Measurements from ENCODE around the gene CLDN18.

Gene CLDN18

DNA sequence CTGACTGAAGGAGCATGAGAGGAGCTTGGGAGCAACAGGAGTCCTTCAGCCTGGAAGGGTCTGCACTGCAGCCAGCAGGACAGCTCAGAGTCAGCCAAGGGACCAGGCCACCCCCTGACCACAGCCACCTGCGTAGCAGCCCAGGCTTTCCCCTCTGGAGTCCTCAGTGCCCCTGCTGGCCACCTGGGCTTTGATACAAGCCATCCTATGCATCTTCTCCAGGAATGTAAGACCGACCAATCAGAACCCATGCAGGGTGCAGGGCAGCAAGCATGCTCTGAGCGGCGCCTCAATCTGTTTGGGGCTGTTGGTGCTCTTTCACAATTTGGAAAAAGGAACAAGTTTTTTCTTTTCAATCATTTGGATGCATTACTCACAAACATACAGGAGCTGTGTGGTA lies 53.5 kb downstream of the CLDN18 start:
- no peaks in the 10 kb centered on the region for H3K9me3 ChIP-seq (ENCODE audit: insufficient read depth, low read length)
- H3K4me3 ChIP-seq (ENCODE audit: insufficient read length, low read depth), result no peak overlapping the region
- no peak for TF ChIP-seq SUZ12 (IDR thresholded peaks at IDR 0.05; ENCODE audit: extremely low read depth, insufficient read depth, insufficient read length)
- TF ChIP-seq YY1 (IDR thresholded peaks at IDR 0.05; ENCODE audit: insufficient read depth, insufficient read length), result no peak
- TF ChIP-seq ZNF274 (IDR thresholded peaks at IDR 0.05; ENCODE audit: low read depth, low read length), result no peak
- H3K36me3 ChIP-seq (ENCODE audit: insufficient read depth, insufficient read length, low read length), result peaks cover 82% of the 10 kb centered on the region
- no peaks in the 10 kb centered on the region for H3K27me3 ChIP-seq (ENCODE audit: insufficient read depth, insufficient read length)
- no peaks in the 10 kb centered on the region for H3K4me1 ChIP-seq (ENCODE audit: insufficient read depth, insufficient read length)
- H3K9ac ChIP-seq (ENCODE audit: insufficient read length, low read depth), result no peak overlapping the region
- DNase-seq (ENCODE audit: low read depth, low spot score), result no peak

DNA sequence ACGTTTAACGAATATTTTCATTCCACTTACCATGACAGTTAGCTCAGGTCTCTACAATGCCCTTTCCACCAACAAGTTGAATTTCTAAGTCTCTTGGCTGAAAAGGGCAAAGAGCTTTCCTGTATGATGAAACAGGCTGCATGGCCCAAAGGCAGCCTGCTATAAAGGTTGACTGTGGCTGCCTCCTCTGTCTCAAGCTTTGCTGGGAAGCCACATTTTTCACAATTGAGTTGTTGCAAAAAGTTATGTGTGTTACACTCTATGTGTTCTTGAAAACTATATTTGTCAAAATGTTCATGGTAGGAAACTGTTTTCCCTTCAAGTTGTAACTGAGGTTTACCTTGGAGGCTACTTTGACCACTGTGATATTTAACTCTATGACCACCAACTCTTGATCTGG lies 56.0 kb downstream of the CLDN18 start:
- H3K4me3 ChIP-seq (ENCODE audit: insufficient read length, low read depth), result no peak overlapping the region
- H3K9me3 ChIP-seq (ENCODE audit: insufficient read depth, low read length), result no peaks in the 10 kb centered on the region
- no peak for DNase-seq (ENCODE audit: low read depth, low spot score)
- H3K36me3 ChIP-seq (ENCODE audit: insufficient read depth, insufficient read length, low read length), result peaks cover 93% of the 10 kb centered on the region
- no peaks in the 10 kb centered on the region for H3K4me1 ChIP-seq (ENCODE audit: insufficient read depth, insufficient read length)
- no peaks in the 10 kb centered on the region for H3K27me3 ChIP-seq (ENCODE audit: insufficient read depth, insufficient read length)
- no peak overlapping the region for H3K9ac ChIP-seq (ENCODE audit: insufficient read length, low read depth)
- TF ChIP-seq YY1 (IDR thresholded peaks at IDR 0.05; ENCODE audit: insufficient read depth, insufficient read length) (no peak), SUZ12 (IDR thresholded peaks at IDR 0.05; ENCODE audit: extremely low read depth, insufficient read depth, insufficient read length) (no peak), ZNF274 (IDR thresholded peaks at IDR 0.05; ENCODE audit: low read depth, low read length) (no peak)

DNA sequence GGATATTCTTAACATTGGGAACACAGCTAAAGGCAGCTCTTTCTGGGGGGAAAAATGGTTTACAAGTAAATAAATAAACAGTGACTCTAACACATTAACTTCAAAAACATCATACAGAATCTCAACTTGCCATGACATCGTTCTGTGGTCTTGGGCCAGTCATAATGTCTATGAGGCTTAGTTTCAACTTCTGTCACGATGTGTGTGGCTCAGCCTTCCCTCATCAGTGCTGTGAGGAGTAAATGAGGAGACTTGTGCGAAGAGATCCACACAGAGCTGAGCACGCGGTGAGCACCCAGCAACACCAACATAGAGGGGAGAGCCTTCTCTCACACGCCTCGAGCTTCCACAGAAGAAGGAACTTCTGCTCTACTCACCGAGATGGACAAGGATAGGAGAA lies 56.4 kb downstream of the CLDN18 start:
- Histone ChIP-seq H3K9me3 (ENCODE audit: insufficient read depth, low read length) (no peaks in the 10 kb centered on the region), H3K4me3 (ENCODE audit: insufficient read length, low read depth) (no peak overlapping the region), H3K27me3 (ENCODE audit: insufficient read depth, insufficient read length) (no peaks in the 10 kb centered on the region), H3K9ac (ENCODE audit: insufficient read length, low read depth) (no peak overlapping the region), H3K36me3 (ENCODE audit: insufficient read depth, insufficient read length, low read length) (peaks cover 93% of the 10 kb centered on the region), H3K4me1 (ENCODE audit: insufficient read depth, insufficient read length) (no peaks in the 10 kb centered on the region)
- DNase-seq (ENCODE audit: low read depth, low spot score), result no peak
- TF ChIP-seq SUZ12 (IDR thresholded peaks at IDR 0.05; ENCODE audit: extremely low read depth, insufficient read depth, insufficient read length) (no peak), ZNF274 (IDR thresholded peaks at IDR 0.05; ENCODE audit: low read depth, low read length) (no peak), YY1 (IDR thresholded peaks at IDR 0.05; ENCODE audit: insufficient read depth, insufficient read length) (no peak)

DNA sequence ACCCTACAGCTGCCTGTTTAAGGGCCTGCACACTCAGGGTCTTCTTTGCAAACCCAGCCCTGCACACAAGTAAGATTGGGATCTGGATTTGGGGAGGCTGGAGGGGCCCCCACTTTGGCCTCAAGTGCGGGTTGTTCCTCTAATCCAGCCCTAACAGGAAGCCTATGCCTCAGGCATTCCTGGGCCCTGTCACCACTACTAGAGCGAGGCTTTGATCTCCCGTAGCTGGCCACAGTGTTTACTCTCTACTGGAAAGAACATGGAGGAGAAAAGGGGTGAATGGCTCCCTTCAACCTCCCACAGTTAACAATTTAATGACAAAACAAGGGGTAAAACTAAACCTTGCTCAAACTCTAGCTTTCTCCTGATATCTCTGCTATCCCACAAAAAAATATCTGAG lies 57.0 kb downstream of the CLDN18 start:
- no peaks in the 10 kb centered on the region for H3K4me1 ChIP-seq (ENCODE audit: insufficient read depth, insufficient read length)
- H3K9me3 ChIP-seq (ENCODE audit: insufficient read depth, low read length), result no peaks in the 10 kb centered on the region
- no peak for DNase-seq (ENCODE audit: low read depth, low spot score)
- no peak for TF ChIP-seq ZNF274 (IDR thresholded peaks at IDR 0.05; ENCODE audit: low read depth, low read length)
- no peak for TF ChIP-seq YY1 (IDR thresholded peaks at IDR 0.05; ENCODE audit: insufficient read depth, insufficient read length)
- no peak for TF ChIP-seq SUZ12 (IDR thresholded peaks at IDR 0.05; ENCODE audit: extremely low read depth, insufficient read depth, insufficient read length)
- H3K4me3 ChIP-seq (ENCODE audit: insufficient read length, low read depth), result no peak overlapping the region
- H3K9ac ChIP-seq (ENCODE audit: insufficient read length, low read depth), result no peak overlapping the region
- H3K27me3 ChIP-seq (ENCODE audit: insufficient read depth, insufficient read length), result no peaks in the 10 kb centered on the region
- peaks cover 93% of the 10 kb centered on the region for H3K36me3 ChIP-seq (ENCODE audit: insufficient read depth, insufficient read length, low read length)

DNA sequence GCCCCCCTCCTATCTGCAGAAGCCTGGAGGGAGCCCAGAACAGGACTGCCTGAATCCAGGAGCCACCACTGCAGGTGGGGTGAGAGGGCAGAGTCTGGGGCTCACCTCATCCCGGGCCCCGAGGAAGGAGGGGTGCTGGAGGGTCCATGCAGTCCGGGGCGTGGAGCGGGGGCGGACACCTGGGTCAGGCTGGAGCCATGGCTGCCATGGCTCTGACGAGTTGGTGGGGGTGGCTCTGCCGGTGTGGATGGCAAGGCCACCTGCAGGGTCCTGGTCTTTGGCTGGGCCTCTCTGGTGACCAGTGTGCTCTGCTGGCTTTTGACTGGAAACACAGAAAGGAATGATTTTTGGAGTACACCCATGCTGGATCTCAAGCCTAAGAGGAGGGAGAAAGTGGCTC lies 58.1 kb downstream of the CLDN18 start:
- peaks cover 93% of the 10 kb centered on the region for H3K36me3 ChIP-seq (ENCODE audit: insufficient read depth, insufficient read length, low read length)
- TF ChIP-seq ZNF274 (IDR thresholded peaks at IDR 0.05; ENCODE audit: low read depth, low read length) (no peak), YY1 (IDR thresholded peaks at IDR 0.05; ENCODE audit: insufficient read depth, insufficient read length) (no peak), SUZ12 (IDR thresholded peaks at IDR 0.05; ENCODE audit: extremely low read depth, insufficient read depth, insufficient read length) (no peak)
- H3K4me3 ChIP-seq (ENCODE audit: insufficient read length, low read depth), result no peak overlapping the region
- H3K9me3 ChIP-seq (ENCODE audit: insufficient read depth, low read length), result no peaks in the 10 kb centered on the region
- no peak overlapping the region for H3K9ac ChIP-seq (ENCODE audit: insufficient read length, low read depth)
- peaks cover 5% of the 10 kb centered on the region for H3K4me1 ChIP-seq (ENCODE audit: insufficient read depth, insufficient read length)
- DNase-seq (ENCODE audit: low read depth, low spot score), result no peak
- no peaks in the 10 kb centered on the region for H3K27me3 ChIP-seq (ENCODE audit: insufficient read depth, insufficient read length)

DNA sequence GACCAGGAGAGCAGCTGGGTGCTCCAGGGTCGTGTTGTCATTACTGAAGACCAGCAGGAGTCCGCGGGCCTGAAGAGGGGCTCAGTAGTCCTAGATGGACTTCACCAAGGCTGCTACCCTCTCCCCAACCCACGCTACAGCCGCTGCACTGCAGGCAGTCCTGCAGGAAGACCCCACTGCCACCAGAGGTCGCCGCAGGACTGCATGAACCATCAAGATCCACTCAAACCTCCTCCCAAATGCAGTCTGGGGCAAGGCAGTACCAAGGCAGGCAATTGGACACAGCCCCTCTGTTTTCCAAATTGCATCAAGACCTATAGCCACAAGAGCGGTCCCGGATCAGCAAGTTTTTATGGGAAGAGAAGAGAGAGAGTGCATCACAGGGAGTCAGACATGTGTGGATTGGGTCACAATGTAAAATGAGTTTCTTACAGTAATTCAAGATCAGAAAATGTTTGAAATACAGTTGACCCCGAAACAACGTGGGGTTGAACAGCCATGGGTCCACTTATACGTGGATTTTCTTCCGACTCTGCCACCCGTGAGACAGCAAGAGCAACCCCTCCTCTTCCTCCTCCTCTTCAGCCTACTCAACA lies 58.7 kb downstream of the CLDN18 start:
- no peak for TF ChIP-seq SUZ12 (IDR thresholded peaks at IDR 0.05; ENCODE audit: extremely low read depth, insufficient read depth, insufficient read length)
- TF ChIP-seq ZNF274 (IDR thresholded peaks at IDR 0.05; ENCODE audit: low read depth, low read length), result no peak
- no peak for TF ChIP-seq YY1 (IDR thresholded peaks at IDR 0.05; ENCODE audit: insufficient read depth, insufficient read length)
- DNase-seq (ENCODE audit: low read depth, low spot score), result peak; percentile 72
- no peaks in the 10 kb centered on the region for H3K27me3 ChIP-seq (ENCODE audit: insufficient read depth, insufficient read length)
- no peak overlapping the region for H3K4me3 ChIP-seq (ENCODE audit: insufficient read length, low read depth)
- H3K36me3 ChIP-seq (ENCODE audit: insufficient read depth, insufficient read length, low read length), result peaks cover 87% of the 10 kb centered on the region
- H3K9ac ChIP-seq (ENCODE audit: insufficient read length, low read depth), result peak overlapping the region; percentile 6
- H3K9me3 ChIP-seq (ENCODE audit: insufficient read depth, low read length), result no peaks in the 10 kb centered on the region
- peaks cover 5% of the 10 kb centered on the region for H3K4me1 ChIP-seq (ENCODE audit: insufficient read depth, insufficient read length)

DNA sequence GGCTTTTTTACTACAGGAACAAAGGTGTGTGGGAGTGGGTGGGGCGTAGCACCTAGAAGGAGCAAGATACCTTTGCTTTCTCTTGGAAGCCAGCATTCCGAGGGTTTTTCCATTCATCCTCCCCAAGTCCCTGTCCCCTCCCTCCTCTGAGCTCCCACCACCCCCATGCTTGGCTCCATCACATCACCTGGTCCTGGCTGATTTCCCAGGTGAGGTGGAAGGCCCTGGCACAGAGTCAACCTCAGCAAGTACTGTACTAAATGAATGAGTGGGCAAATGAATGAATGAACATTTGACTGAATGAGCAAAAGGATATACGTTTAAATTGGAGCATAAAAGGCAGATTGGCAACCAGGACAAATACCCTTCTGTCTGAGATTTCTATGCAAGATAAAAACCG lies 60.0 kb downstream of the CLDN18 start:
- TF ChIP-seq YY1 (IDR thresholded peaks at IDR 0.05; ENCODE audit: insufficient read depth, insufficient read length) (no peak), ZNF274 (IDR thresholded peaks at IDR 0.05; ENCODE audit: low read depth, low read length) (no peak), SUZ12 (IDR thresholded peaks at IDR 0.05; ENCODE audit: extremely low read depth, insufficient read depth, insufficient read length) (no peak)

More for the DNA sequence above, 60.0 kb downstream of the CLDN18 start:
- peaks cover 74% of the 10 kb centered on the region for H3K36me3 ChIP-seq (ENCODE audit: insufficient read depth, insufficient read length, low read length)
- no peak overlapping the region for H3K9ac ChIP-seq (ENCODE audit: insufficient read length, low read depth)
- H3K27me3 ChIP-seq (ENCODE audit: insufficient read depth, insufficient read length), result no peaks in the 10 kb centered on the region
- no peak overlapping the region for H3K4me3 ChIP-seq (ENCODE audit: insufficient read length, low read depth)
- H3K9me3 ChIP-seq (ENCODE audit: insufficient read depth, low read length), result no peaks in the 10 kb centered on the region
- peaks cover 5% of the 10 kb centered on the region for H3K4me1 ChIP-seq (ENCODE audit: insufficient read depth, insufficient read length)
- DNase-seq (ENCODE audit: low read depth, low spot score), result no peak

All from NT2/D1 (cell line).